ENCODE measurements around the gene ADAMTSL3. TPM values are rescaled to one million over a fixed set of nuclear protein-coding genes. Genes with fewer than 3 reads are reported as not detected.

ADAMTSL3 gene, protein sequence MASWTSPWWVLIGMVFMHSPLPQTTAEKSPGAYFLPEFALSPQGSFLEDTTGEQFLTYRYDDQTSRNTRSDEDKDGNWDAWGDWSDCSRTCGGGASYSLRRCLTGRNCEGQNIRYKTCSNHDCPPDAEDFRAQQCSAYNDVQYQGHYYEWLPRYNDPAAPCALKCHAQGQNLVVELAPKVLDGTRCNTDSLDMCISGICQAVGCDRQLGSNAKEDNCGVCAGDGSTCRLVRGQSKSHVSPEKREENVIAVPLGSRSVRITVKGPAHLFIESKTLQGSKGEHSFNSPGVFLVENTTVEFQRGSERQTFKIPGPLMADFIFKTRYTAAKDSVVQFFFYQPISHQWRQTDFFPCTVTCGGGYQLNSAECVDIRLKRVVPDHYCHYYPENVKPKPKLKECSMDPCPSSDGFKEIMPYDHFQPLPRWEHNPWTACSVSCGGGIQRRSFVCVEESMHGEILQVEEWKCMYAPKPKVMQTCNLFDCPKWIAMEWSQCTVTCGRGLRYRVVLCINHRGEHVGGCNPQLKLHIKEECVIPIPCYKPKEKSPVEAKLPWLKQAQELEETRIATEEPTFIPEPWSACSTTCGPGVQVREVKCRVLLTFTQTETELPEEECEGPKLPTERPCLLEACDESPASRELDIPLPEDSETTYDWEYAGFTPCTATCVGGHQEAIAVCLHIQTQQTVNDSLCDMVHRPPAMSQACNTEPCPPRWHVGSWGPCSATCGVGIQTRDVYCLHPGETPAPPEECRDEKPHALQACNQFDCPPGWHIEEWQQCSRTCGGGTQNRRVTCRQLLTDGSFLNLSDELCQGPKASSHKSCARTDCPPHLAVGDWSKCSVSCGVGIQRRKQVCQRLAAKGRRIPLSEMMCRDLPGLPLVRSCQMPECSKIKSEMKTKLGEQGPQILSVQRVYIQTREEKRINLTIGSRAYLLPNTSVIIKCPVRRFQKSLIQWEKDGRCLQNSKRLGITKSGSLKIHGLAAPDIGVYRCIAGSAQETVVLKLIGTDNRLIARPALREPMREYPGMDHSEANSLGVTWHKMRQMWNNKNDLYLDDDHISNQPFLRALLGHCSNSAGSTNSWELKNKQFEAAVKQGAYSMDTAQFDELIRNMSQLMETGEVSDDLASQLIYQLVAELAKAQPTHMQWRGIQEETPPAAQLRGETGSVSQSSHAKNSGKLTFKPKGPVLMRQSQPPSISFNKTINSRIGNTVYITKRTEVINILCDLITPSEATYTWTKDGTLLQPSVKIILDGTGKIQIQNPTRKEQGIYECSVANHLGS (N-terminal part only)
- total RNA-seq = not detected in 2 replicates

DNA sequence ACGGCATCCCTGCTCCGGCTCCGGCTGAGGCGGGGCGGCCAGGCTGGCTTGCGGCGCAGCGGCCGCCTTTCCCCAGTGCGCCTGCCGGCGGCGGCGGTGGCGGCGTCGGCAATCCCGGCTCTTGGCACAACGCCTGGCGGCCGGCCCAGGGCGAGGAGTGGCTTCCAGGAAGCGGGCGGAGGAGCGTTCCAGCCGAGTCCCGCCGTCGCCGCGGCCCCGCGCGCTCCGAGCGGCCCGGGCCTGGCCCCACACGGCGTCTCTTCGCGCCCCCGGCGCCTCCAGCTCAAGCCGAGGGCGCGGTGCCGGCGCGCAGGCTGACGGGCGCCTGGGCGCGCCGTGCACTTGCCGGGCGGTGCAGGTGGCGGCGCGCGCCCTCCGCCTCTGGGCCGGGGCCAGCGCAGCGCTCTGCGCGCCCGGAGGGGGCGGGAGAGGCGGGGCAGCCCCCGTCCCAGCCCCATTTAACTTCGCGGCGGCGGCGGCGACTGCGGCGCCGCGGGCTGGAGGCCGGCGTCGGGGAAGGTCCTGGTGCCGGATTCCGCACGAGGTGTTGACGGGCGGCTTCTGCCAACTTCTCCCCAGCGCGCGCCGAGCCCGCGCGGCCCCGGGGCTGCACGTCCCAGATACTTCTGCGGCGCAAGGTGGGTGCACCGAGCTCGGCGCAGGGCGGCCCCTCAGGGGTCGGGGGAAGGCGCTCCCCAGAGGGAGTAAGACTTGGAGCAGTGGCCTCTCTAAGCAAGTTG is at the start of gene ADAMTSL3:
ADAMTSL3 (plus strand) TSS at position 485 of the 740 bp plus-strand sequence. CDS start 1,639 bp downstream, outside the sequence.

Small RNA genes lying within 50 kb of the gene (small RNA-seq; reads per million reads assigned to genes)
- gene RNU6-1339P = not detected
- not detected for gene RNU6-401P

Other genes with a start within 250 kb of the ADAMTSL3 start
- 0.24 TPM in 1 of 2 replicates, not detected in the other for gene SH3GL3, start 206.8 kb upstream of the ADAMTSL3 start, total RNA-seq